Activated gamma-delta T cell treated with Interleukin-2 at 50 U/mL for 16 hours (primary cell): ENCODE results near the gene VPS13D.

Experiments
- DNase-seq: peaks from one replicate; pipeline ENCODE4 v3.0.0-alpha.2; 2020

The VPS13D gene

DNA sequence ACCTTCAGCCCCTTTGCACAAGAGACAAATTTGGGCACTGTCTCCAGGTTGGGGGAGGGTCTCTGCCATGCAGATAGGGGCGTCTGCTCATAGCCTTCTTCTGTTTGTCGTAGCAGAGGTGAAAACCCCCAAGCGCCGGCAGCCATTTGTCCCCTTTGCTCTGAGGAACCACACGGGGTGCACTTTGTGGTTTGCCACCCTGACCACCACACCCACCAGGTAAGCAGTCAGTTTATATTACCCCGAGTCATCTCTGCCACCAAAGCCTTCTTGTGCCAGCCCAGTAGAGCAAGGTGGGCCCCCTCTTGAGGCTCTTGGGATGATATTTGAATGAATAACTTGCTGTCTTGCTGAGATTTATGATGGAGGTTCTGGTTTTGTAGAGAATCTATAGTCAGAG, 111.8 kb downstream of the VPS13D start:
- peak; percentile 18 for DNase-seq

DNA sequence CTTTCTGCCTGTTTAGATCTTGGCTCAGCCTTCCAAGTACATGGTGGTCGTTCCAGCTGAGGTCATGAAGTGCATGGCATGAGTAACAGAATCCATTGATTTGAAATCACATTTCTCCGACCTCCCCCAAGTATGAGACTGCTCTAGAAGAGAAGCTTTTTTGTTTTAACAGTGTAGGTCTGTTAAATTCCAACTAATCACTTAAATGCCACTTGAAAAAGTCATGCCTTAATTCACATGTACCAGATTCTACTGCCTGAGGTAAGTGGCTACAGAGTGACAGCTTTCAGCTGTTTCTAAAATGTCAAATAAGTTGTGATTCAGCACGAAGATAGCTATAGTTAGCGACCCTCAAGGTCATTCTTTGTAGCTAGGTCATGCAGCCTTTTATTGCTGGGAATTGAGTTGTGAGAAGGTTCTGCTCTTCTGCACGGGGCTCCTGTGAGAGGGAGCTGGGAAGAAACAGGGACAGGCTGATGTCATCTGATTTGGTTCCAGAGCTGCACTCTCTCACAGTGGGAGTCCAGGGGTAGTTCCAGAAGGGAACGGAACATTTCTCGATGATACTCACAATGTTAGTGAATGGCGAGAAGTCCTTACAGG, 112.7 kb downstream of the VPS13D start:
- no peak for DNase-seq

DNA sequence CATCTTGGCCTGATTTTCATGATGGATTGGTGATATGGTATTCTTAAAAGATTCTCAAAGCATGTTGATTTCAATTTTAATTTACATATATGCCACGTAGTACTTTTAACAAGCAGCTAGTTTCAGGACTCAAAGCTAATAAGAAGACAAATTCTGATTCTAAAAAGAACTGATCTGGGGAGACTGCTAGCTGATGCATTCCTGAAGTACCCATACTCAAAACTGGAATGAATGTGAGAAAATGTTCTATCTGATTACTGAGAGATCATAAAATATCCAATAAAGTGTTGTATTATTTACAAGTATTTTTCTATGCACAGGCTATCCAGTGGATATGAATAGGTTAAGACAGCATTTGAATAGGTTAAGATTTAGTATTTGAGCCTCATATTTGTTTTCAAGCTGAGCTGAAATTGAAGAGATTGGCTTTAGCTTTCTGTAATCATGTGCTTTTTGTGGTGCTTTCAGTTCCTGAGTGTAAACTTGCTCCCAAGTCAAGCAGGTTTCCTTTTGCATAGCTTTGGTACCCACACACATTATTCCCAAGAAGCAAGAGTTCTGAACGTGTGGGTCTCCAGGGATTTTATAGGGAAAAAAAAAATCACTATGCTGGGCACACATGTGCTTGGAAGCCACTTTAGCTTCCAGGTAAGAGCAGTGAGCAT, 114.1 kb downstream of the VPS13D start:
- DNase-seq = no peak

DNA sequence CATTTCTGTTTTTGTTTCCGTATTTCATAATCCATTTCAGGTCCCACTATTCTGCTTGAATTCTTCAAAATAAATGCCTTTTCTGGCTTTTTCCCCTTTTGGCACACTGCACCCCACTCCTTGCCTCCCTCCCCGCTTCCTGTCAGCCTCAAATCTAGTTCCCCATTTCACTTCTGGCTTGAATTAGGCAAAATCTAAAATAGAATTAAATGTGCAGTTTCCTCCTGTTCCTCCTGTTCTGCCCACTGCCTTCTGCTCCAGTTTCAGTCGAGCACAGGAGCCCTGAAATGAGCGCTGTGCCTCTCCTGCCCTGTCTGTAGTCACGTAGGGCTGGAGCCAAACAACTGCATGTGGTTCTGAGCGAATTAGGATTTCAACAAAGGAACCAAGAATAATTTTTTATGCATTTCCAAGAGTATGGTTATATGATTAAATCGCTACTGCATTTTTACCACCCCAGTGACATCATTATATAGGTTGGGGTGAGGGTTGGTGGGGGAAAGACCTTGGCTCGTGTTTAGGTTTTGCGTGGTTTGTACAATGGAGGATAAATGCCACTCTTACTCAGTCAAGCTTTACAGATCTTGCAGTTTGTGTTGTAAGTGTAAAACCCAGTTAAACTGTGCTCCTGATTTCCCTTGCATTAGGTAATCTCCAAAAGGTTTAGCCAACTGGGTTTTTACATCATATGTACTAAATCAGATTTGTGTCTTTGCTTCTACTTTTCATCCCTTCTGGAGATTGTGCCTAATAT, 114.9 kb downstream of the VPS13D start:
- no peak for DNase-seq

DNA sequence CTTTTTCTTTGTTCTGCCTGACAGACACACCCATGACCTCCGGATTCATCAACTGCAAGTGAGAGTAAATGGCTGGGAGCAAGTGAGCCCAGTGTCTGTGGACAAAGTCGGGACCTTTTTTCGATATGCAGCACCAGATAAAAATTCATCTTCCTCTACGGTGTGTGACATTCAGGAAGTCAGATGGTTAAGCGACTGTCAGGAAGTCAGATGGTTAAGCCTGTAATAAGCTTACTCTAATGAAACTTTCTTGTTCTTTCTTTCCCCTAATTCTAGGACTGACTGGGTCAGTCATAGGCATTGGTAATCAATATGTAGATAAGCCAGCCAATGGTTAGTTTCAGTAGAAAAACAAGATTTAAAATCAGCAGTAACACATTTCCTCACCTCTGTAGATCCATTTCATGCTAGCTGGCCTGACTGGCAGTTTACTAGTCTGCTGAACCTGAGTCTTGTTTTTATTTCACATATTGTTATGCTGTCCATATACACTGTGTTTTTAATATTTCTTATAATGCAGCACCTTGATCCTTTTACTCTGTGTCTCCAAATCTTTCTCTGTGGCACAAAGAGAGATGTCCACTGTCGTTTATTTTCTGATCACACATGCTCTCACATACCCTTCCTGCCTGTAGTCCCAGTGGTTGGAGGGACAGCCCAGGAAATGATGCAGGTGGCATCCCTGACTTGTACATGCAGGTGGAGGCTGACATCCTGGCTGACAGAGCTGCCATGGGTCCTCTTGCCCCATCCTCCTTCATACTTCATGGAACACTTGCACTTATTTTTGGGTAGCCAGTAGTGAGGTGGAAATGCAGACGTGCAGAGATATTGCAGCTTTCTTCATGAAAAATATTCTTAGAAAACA, 115.8 kb downstream of the VPS13D start:
- DNase-seq = no peak

DNA sequence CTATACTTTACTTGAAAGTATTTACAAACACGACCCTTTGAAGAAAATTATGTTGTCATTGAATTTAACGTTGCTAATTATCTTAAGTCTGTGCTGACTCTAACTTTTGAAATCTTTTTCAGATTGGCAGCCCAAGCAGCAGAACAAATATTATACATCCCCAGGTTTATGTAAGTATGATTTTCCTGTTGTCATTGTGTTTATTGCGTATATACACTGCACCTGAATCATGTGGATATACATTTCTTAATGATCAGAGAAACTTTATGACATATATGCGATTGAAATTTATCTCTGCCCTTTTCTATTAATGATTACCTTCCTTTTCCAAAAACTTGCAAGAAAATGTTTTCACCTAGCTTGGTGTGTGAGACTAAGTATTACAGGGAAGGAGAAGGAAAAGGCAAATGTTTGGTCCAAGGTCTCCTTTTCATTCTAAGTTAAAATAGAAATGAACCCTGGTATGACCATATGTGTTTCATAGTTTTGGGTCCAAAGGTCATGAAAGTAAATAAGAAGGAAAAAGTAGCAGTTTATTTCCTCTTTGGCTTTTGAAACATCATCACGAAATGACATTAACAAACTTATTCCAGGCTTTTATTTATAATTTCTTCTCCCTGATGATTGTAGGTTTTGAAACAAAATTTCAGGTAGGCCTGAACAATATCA, 116.8 kb downstream of the VPS13D start:
- DNase-seq = no peak

DNA sequence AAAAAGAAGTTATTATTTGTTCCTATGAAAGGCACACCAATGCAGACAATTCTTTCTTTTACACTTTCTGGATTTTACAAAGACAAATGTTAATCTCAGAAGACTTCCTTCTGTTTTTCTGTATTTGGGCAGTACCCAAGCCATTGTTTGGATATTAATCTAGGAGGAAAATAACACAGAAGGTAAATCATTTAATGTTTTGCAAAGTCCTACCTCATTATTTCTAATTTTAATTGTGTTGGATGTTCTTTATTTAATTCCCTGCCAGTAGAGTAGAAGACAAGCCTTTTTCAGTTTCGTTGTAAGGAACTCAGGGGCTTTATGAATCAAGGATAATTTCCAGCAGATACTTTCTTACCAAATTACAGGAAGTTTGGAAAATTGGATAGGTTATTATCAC, 118.3 kb downstream of the VPS13D start:
- no peak for DNase-seq

DNA sequence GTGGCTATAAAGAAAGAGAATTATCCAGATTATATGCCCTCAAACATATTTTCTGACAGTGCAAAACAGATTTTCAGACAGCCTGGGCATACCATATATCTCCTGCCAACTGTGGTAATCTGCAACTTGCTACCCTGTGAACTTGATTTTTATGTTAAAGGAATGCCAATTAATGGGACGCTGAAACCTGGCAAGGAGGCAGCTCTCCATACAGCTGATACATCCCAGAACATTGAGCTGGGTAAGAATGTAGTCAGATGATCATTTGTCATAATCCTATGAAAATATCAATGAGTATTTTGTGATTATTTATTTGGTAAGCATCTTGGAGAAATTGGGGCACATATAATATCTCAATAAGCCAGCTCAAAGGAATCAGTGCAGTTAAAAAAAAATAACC, 124.2 kb downstream of the VPS13D start:
- DNase-seq = no peak

DNA sequence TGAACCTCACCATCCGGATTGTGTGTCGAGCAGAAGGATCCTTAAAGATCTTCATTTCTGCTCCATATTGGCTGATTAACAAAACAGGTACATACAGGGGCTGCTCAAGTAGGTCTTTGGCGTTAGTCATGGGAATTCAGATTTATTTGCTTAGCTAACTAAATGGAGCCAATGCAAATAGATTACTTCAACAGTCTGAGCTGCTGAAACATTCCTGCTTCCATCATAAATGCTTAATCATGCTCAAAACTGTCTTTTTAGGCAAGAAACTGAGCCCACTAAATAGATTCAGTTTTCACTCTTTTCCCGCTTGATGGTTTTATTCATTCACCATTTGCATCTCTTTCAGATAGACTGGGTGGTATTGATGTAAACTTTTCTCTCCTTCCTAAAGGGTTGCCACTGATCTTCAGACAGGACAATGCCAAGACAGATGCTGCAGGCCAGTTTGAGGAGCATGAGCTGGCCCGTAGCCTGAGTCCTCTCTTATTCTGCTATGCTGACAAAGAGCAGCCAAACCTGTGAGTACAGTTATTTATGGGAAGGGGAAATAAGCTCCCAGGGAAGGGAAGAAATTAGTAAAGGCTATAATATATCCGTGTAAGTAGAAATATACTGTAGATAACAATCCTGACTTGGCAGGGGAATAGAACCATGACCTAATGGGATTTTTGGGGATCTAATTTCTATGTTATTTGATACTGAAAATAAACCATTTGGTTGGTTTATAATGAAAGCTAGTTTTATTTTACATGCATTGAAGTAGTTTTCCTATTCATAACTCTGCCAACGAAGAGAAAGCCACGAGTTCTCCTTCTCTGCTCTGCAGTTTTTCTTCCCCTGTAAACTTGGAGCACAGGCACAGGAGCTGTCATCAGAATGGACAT, 126.4 kb downstream of the VPS13D start:
- no peak for DNase-seq

DNA sequence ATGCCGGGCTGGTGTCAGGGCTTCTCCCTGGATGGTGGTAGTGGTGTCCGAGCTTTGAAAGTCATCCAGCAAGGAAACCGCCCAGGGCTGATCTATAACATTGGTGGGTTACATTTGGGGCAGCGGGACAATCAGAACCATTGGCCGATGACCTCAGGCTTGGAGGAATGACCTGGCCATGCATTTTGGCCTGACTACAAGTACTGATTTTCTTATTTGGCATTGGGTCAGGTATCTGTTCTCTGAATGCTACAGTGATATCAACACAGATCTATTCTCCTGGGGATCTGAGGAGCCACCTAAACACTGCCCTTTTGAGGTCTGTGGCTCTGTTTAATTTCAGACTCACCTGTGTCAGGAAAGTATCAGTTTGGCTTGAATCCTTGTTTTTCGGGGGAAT, 128.7 kb downstream of the VPS13D start:
- DNase-seq = no peak

DNA sequence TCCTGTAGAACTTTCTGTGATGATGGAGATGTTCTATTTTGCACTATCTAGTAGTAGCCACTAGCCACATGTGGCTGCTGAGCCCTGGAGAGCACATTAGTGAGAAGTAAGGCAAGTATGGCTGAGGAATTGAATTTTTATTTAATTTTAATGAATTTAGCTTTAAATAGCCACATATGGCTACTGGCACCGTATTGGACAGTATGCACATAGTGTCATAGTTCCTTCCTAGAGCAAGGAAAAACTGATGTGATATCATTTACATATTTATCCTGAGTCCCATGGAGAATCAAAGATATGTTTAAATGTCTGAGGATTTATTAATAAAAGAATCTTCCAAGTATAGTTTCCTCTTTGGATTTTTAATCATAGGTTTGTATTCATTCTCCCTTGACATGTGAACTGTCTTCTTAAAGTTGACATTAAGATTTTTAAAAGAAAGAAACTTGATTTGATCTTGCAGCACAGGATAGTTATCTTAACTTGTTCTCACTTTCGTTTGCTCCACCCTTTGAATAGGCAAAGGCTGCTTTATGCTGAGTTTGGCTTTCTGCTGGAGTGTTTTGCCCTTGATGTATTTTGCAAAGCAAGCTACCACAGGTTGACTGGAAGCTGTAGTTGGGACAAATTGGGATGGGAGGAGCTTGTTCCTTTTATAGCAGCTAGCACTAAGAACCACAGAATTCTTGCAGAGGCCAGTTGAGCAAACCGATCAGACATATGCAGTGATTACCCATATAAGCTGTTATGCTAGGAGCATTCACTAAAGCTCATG, 129.7 kb downstream of the VPS13D start:
- DNase-seq = no peak

DNA sequence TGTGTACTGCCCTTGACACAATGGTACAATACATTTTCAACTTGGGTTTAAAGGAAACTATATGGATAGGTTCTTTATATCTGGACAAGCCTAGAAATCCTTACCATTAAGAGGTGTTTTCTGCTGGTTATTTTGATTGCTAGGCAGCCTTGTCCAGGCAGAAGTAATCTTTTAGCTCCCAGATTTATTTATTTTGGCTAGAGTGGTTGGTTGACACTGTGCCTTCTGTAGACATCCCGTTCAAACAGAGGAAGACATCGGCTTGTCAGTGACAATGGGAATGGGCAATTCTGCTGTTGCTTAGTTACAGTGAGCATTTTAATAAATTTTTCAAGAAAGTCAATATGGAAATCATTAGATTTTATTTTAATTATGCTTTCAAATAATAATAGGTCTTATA, 138.8 kb downstream of the VPS13D start:
- no peak for DNase-seq

DNA sequence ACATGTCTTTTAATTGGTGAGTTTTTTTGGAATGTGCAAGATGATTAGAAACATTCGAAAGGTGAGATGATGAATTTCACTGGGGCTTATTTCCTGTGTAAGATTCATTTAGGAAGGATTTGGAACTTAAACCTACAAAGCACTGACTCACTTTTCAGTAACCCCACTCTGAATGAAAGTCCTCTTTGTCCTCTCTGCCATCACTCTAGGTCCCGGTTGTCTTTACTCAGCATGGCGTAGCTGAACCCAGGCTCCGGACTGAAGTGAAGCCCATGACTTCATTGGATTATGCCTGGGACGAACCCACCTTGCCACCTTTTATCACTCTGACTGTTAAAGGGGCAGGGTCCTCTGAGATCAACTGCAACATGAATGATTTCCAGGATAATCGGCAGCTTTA, 139.4 kb downstream of the VPS13D start:
- no peak for DNase-seq

DNA sequence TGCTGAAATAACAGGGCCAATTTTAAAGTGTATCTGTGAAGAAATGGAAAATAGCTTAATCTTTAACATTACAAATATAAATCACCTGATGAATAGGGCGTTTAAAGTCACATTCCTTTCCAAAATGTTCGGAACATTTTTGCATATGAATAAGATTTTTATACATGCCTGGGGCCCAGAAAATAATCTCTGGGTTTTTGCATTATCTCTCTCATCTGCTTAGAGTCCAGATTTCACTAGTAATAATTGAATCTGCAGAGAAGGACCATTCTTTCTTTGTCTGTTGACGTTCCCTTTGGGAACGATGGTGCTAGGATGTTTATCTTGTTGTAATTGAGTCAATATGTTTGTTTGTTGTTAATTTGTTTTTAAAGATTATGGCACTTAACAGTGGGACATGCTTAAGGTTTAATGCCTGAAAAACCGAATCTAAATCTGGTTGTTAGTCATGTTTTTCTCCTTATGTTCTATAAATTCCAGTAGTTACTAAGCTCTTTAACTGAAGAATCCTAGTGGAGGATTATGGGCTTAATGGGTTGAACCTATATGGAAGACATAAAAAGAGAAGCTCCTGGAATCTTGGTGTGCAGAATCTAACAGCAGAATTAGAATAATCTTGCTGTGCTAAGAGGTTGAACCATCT, 140.6 kb downstream of the VPS13D start:
- DNase-seq = no peak

DNA sequence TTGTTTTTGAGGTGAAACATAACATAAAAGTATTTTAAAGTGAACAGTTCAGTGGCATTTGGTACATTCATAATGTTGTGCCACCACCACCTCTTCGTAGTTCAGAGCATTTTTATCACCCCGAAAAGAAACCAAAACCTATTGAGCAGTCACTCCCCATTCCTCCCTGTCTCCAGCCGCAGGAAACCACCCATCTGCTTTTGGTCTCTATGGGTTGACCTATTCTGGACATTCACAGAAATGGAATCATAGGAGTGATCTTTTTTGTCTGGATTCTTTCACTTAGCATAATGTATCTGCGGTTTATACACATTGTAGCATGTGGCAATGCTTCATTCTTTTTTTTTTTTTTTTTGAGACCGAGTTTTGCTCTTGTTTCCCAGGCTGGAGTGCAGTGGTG, 141.2 kb downstream of the VPS13D start:
- no peak for DNase-seq

DNA sequence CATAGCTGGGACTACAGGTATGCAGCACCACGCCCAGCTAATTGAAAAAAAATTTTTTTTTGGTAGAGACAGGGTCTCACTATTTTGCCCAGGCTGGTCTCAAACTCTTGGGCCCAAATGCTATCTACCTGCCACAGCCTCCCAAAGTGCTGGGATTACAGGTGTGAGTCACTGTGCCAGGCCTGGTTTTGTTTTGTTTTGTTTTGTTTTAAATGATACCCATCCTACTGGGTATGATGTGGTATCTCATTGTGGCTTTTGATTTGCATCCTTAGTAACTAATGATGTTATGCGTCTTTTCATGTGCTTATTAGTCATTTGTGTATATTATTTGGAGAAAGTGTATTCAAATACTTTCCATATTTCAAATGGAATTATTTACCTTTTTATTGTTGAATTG, 142.3 kb downstream of the VPS13D start:
- no peak for DNase-seq

DNA sequence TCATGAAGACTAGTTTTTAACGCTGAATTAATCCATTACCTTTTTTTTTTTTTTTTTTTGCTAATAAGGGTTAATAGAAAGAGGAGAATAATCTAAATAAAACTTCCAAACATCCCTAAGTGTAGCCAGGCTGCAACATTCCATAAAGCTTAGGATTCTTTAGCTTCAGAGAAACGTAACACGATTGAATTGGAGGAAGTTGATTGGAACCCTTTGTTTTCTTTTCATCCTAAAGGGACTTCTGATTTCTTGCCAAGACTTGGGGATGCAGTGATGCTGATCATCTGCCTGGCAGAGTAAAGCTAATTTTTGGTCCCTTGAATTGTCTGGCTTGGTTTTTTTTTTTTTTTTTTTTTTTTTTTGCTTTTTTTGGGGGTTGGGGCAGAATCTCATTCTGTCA, 142.9 kb downstream of the VPS13D start:
- no peak for DNase-seq

DNA sequence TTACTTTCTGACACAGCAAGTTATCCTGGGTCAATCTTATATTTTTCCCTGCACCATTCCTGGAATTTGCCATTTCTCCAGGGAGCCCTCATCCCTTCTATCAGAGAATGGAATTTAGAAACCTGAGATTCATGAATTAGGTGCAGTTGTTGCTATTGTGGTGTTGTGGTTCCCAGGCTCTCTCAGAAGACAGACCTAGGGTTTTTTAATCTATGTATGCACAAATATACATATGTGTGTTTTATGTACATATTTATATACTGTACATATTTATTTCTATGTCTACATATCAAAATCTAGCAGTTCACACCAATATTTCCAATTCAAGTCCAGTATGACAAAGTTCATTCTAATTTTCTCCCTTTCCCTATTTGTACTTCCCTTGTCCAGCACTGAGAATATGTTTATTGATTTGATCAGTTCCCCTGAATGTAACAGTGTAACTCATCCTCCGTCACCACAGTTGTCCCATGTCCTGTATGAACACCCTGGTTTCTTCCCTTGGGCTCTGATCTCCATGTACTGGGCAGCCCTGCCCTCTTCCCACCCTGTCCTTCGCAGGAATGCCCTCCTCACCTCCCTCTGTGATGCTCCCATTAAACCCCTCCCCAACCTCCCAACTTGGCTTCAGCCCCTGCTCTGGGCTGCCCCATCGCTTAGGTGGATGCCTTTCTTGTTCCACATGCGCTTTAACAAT, 145.5 kb downstream of the VPS13D start:
- DNase-seq = no peak

DNA sequence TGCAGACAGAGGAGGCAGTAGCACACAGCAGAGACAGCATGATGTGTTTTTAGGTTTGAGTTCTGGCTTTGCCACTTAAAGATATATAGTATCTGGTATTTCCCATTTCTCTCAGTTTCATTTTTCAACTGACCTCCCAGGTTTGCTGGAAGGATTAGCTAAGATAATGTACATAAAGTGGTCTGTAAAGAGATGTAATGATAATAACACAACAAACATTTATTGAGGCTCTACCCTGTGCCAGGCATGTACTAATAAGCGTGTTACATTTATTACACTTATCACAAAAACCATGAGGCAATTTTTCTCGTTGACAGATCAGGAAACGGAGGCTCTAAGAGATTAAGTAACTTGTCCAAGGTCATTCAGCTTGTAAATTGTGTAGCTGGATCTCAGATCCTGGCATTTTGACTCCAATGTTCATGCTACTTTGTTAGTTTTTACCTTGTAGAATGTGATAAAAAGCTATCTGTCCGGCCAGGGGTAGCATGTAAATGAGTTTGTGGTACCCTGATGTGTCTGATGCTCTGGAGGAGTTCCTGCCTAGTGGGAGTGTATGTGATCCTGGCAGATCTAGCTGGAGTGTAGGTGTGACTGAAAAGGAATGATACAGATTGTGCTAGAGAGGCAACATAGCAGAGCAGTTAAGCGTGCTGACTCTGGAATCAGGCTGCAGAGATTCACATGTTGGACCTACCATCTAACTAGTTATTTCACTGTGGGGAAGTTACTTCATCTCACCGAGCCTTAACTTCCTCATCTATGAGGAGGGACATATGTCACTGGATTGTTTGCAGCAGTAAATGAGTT, 146.6 kb downstream of the VPS13D start:
- DNase-seq = no peak
